ENCODE data around the gene SERGEF. TPM values are rescaled to one million over a fixed set of nuclear protein-coding genes. Genes with fewer than 3 reads are reported as not detected.

The SERGEF gene
- total and polyA plus RNA-seq, 2 experiments from 2014 or later, result 29.8 to 64.0 TPM

- no peaks in the 10 kb centered on the region for H3K9me3 ChIP-seq (ENCODE audit: low read depth)
- no peaks in the 10 kb centered on the region for H3K27me3 ChIP-seq
- H3K36me3 ChIP-seq, result no peaks in the 10 kb centered on the region
- no peak overlapping the region for H3K27ac ChIP-seq
- DNase-seq (ENCODE audit: low read depth in 1 of 2, low spot score in 1 of 2), result peak in 1 of 2 donors; percentile 15
- no peak overlapping the region for H3K4me3 ChIP-seq
- TF ChIP-seq CTCF (IDR thresholded peaks at IDR 0.05; ENCODE audit: low read depth, low read length), result no peak
- H3K4me1 ChIP-seq (ENCODE audit: low read depth), result peaks cover 4% of the 10 kb centered on the region
Observed at GRCh38 chr11:17887779-17888178, 125.1 kb downstream of the SERGEF start.

- Histone ChIP-seq H3K4me3 (no peak overlapping the region), H3K9me3 (ENCODE audit: low read depth) (no peaks in the 10 kb centered on the region), H3K36me3 (no peaks in the 10 kb centered on the region), H3K27me3 (no peaks in the 10 kb centered on the region), H3K27ac (no peak overlapping the region), H3K4me1 (ENCODE audit: low read depth) (peaks cover 13% of the 10 kb centered on the region)
- DNase-seq (ENCODE audit: low read depth in 1 of 2, low spot score in 1 of 2), result no peak
- TF ChIP-seq CTCF (IDR thresholded peaks at IDR 0.05; ENCODE audit: low read depth, low read length), result no peak
Observed at GRCh38 chr11:17883946-17884345, 128.9 kb downstream of the SERGEF start.

GRCh38 chr11:17883057-17883456, 129.8 kb downstream of the SERGEF start:
- no peak for TF ChIP-seq CTCF (IDR thresholded peaks at IDR 0.05; ENCODE audit: low read depth, low read length)
- Histone ChIP-seq H3K9me3 (ENCODE audit: low read depth) (no peaks in the 10 kb centered on the region), H3K4me1 (ENCODE audit: low read depth) (peaks cover 19% of the 10 kb centered on the region), H3K27ac (no peak overlapping the region), H3K36me3 (no peaks in the 10 kb centered on the region), H3K4me3 (no peak overlapping the region), H3K27me3 (no peaks in the 10 kb centered on the region)
- no peak for DNase-seq (ENCODE audit: low read depth in 1 of 2, low spot score in 1 of 2)

GRCh38 chr11:17878743-17879142, 134.1 kb downstream of the SERGEF start:
- no peaks in the 10 kb centered on the region for H3K27me3 ChIP-seq
- TF ChIP-seq CTCF (IDR thresholded peaks at IDR 0.05; ENCODE audit: low read depth, low read length), result no peak

GRCh38 chr11:17877886-17878285, 135.0 kb downstream of the SERGEF start:
- no peak for DNase-seq (ENCODE audit: low read depth in 1 of 2, low spot score in 1 of 2)
- H3K36me3 ChIP-seq, result no peaks in the 10 kb centered on the region
- no peaks in the 10 kb centered on the region for H3K27me3 ChIP-seq
- TF ChIP-seq CTCF (IDR thresholded peaks at IDR 0.05; ENCODE audit: low read depth, low read length), result no peak
- H3K4me3 ChIP-seq, result no peak overlapping the region
- no peak overlapping the region for H3K27ac ChIP-seq
- no peaks in the 10 kb centered on the region for H3K9me3 ChIP-seq (ENCODE audit: low read depth)
- peaks cover 15% of the 10 kb centered on the region for H3K4me1 ChIP-seq (ENCODE audit: low read depth)

More at GRCh38 chr11:17878743-17879142, 134.1 kb downstream of the SERGEF start:
- Histone ChIP-seq H3K36me3 (no peaks in the 10 kb centered on the region), H3K9me3 (ENCODE audit: low read depth) (no peaks in the 10 kb centered on the region), H3K27ac (peak overlapping the region; percentile 36), H3K4me1 (ENCODE audit: low read depth) (peaks cover 15% of the 10 kb centered on the region), H3K4me3 (no peak overlapping the region)
- peak in 1 of 2 donors; percentile 19 for DNase-seq (ENCODE audit: low read depth in 1 of 2, low spot score in 1 of 2)

- no peak overlapping the region for H3K27ac ChIP-seq
- TF ChIP-seq CTCF (IDR thresholded peaks at IDR 0.05; ENCODE audit: low read depth, low read length), result no peak
- no peaks in the 10 kb centered on the region for H3K36me3 ChIP-seq
- H3K9me3 ChIP-seq (ENCODE audit: low read depth), result no peaks in the 10 kb centered on the region
- peaks cover 15% of the 10 kb centered on the region for H3K4me1 ChIP-seq (ENCODE audit: low read depth)
- H3K27me3 ChIP-seq, result no peaks in the 10 kb centered on the region
- peak in 1 of 2 donors; percentile 56 for DNase-seq (ENCODE audit: low read depth in 1 of 2, low spot score in 1 of 2)
- no peak overlapping the region for H3K4me3 ChIP-seq
Observed at GRCh38 chr11:17876827-17877226, 136.0 kb downstream of the SERGEF start.

Data from cardiac muscle cell (in vitro differentiated cells and primary cell).